PFSK-1 (cell line): ENCODE measurements around the gene BIVM.

ENCODE experiments used
- POLR2AphosphoS5 ChIP-seq: IDR thresholded peaks from 2 replicates; pipeline ENCODE4 v1.6.1; 2012; ENCODE audit warnings: low read depth, mild to moderate bottlenecking, control low read depth, low read length, moderate library complexity
- REST ChIP-seq, 2 experiments: IDR thresholded peaks; 2 replicates each; pipeline versions ENCODE4 v1.6.1 to v1.8.0; 2011 to 2012; ENCODE audit warnings: low read depth in 2 of 2, low read length in 2 of 2, control low read depth in 1 of 2, inconsistent platforms in 1 of 2, mild to moderate bottlenecking in 1 of 2, moderate library complexity in 1 of 2; ENCODE audit not compliant: insufficient read depth in 1 of 2
- TAF1 ChIP-seq: IDR thresholded peaks from 2 replicates; pipeline ENCODE4 v1.6.1; 2012; ENCODE audit warnings: low read length, control low read depth, borderline replicate concordance; ENCODE audit not compliant: insufficient read depth

- TF ChIP-seq POLR2AphosphoS5 = no peak
- no peak for TF ChIP-seq REST (IDR thresholded peaks at IDR 0.05; ENCODE audit: insufficient read depth in 1 of 2, low read depth in 2 of 2, low read length in 2 of 2)
- TF ChIP-seq TAF1 = no peak
Measured at GRCh38 chr13:102869948-102870676, 71.2 kb downstream of the BIVM start.
